Keratinocyte (primary cell): Measurements from ENCODE around the gene TOP2A. TPM values are rescaled to one million over a fixed set of nuclear protein-coding genes. Genes with fewer than 3 reads are reported as not detected.
"Not testable (repeated sequence)": the region's sequence is repeated elsewhere in the genome, so short reads cannot be mapped to it uniquely, and the experiment has no call there.

Source experiments
- DNase-seq: peaks from one replicate; pipeline ENCODE4 v3.0.0-alpha.2; 2011; ENCODE audit warnings: low read depth, missing footprints, low spot score
- FAIRE-seq: peaks from 2 replicates; lab custom pipeline; 2011; peaks lifted over from hg19 to GRCh38; lab: Jason Lieb, UNC
- H2AFZ ChIP-seq: 2 replicates; pipeline ENCODE4 v1.6.0; 2012; ENCODE audit warnings: low read length, control low read depth, inconsistent platforms; ENCODE audit not compliant: control insufficient read depth
- H3K27ac ChIP-seq: 2 replicates; pipeline ENCODE4 v1.5.1; 2011; ENCODE audit warnings: low read length; ENCODE audit not compliant: control insufficient read depth, insufficient read depth
- H3K27me3 ChIP-seq: 3 replicates; pipeline ENCODE4 v1.6.0; 2011; ENCODE audit warnings: low read length; ENCODE audit not compliant: control insufficient read depth, insufficient read depth; ENCODE audit errors: extremely low read depth
- H3K36me3 ChIP-seq, 2 experiments: 2 replicates in 1 of 2; 3 replicates in 1 of 2; pipeline ENCODE4 v1.5.1; 2011; ENCODE audit warnings: low read length in 2 of 2, mild to moderate bottlenecking in 1 of 2; ENCODE audit not compliant: control insufficient read depth in 2 of 2, insufficient read depth in 2 of 2; ENCODE audit errors: extremely low read depth in 1 of 2
- H3K4me1 ChIP-seq: 3 replicates; pipeline ENCODE4 v1.5.1; 2011; ENCODE audit warnings: low read length; ENCODE audit not compliant: control insufficient read depth, insufficient read depth; ENCODE audit errors: extremely low read depth
- H3K4me2 ChIP-seq: 3 replicates; pipeline ENCODE4 v1.6.0; 2011; ENCODE audit warnings: low read depth, low read length; ENCODE audit not compliant: control insufficient read depth, insufficient read depth; ENCODE audit errors: extremely low read depth
- H3K4me3 ChIP-seq, 3 experiments: fragments of 200-600 bp in 1 of 3; sonication (generic) in 1 of 3; 2 replicates in 2 of 3; 3 replicates in 1 of 3; pipeline ENCODE4 v1.5.1; 2011 to 2016; ENCODE audit warnings: low read length in 3 of 3, mild to moderate bottlenecking in 3 of 3, control low read depth in 2 of 3, inconsistent platforms in 1 of 3, low read depth in 1 of 3, mixed read lengths in 1 of 3, mixed run types in 1 of 3, moderate library complexity in 1 of 3; ENCODE audit not compliant: control insufficient read depth in 2 of 3, insufficient read depth in 2 of 3; ENCODE audit errors: extremely low read depth in 1 of 3
- H3K79me2 ChIP-seq: 2 replicates; pipeline ENCODE4 v1.6.0; 2012; ENCODE audit warnings: low read length; ENCODE audit not compliant: control insufficient read depth, insufficient read depth
- H3K9ac ChIP-seq: 3 replicates; pipeline ENCODE4 v1.6.0; 2011; ENCODE audit warnings: low read length; ENCODE audit not compliant: control insufficient read depth, insufficient read depth; ENCODE audit errors: extremely low read depth
- H3K9me1 ChIP-seq: 3 replicates; pipeline ENCODE4 v1.6.0; 2011; ENCODE audit warnings: low read length; ENCODE audit not compliant: control insufficient read depth, insufficient read depth; ENCODE audit errors: extremely low read depth
- H3K9me3 ChIP-seq: 2 replicates; pipeline ENCODE4 v1.5.1; 2012; ENCODE audit warnings: low read depth, low read length; ENCODE audit not compliant: control insufficient read depth
- H4K20me1 ChIP-seq: 3 replicates; pipeline ENCODE4 v1.6.0; 2011; ENCODE audit warnings: low read length; ENCODE audit not compliant: control insufficient read depth, insufficient read depth; ENCODE audit errors: extremely low read depth
- EZH2 ChIP-seq: IDR thresholded peaks from one replicate; pipeline ENCODE4 v1.6.1; 2012; ENCODE audit warnings: inconsistent platforms, mild to moderate bottlenecking, low read length, moderate library complexity
- dilution Hi-C: fragments of 300-500 bp; cut with MboI; formaldehyde crosslinking; loops from one replicate; pipeline ENCODE4 v1.7.0; 2020; ENCODE audit warnings: low sequenced_read_pairs; ENCODE audit not compliant: extremely low pct_ligation_motif_present
- polyA plus RNA-seq, 5 experiments: library from polyadenylated mRNA; depleted of rRNA in 3 of 5; stranded (reverse) in 3 of 5; stranded (forward) in 1 of 5; unstranded in 1 of 5; fragments of >200 nt; gene quantifications; 1 replicate in 1 of 5; 2 replicates in 3 of 5; 3 replicates in 1 of 5; pipeline versions ENCODE4 v1.2.1 to v1.2.3, GENCODE V29; 2011 to 2012; ENCODE audit warnings: missing spikeins in 2 of 5, low read depth in 1 of 5, low replicate concordance in 1 of 5
- TF ChIP-seq, protein P1 (sequence below), 3 experiments: IDR thresholded peaks in 1 of 3; conservative IDR thresholded peaks in 1 of 3; optimal IDR thresholded peaks in 1 of 3; 2 replicates in 2 of 3; 3 replicates in 1 of 3; pipeline versions ENCODE3 to v1.5.1; 2011; ENCODE audit warnings: low read length in 3 of 3, mild to moderate bottlenecking in 3 of 3, moderate library complexity in 2 of 3, control low read depth in 1 of 3, inconsistent platforms in 1 of 3; ENCODE audit not compliant: insufficient read depth in 2 of 3; ENCODE audit errors: extremely low read depth in 1 of 3

TOP2A gene
- polyA plus RNA-seq, 1 donor (not counting 4 experiments of a cell fraction or from before 2014, with no cell fraction given) = 45.0 TPM

- H3K79me2 ChIP-seq = peaks cover 21% of the 10 kb centered on the region
- FAIRE-seq (no peak), DNase-seq (no peak)
- dilution Hi-C loops = loop anchor here (10.0 kb wide), 1 partner anchor 153 kb away; the partner anchor contains the start of gene CCR7
- H3K9me1 ChIP-seq = no peaks in the 10 kb centered on the region
- H3K27ac ChIP-seq = no peak overlapping the region
- no peaks in the 10 kb centered on the region for H3K27me3 ChIP-seq
- no peak overlapping the region for H3K4me3 ChIP-seq
- no peaks in the 10 kb centered on the region for H3K9me3 ChIP-seq
- peaks cover 0 to 19% of the 10 kb centered on the region in 2 experiments for H3K36me3 ChIP-seq
- no peak overlapping the region for H2AFZ ChIP-seq
- no peak overlapping the region for H3K4me2 ChIP-seq
- H4K20me1 ChIP-seq = no peaks in the 10 kb centered on the region
- H3K9ac ChIP-seq = no peak overlapping the region
- peaks cover 16% of the 10 kb centered on the region for H3K4me1 ChIP-seq
- TF ChIP-seq, protein P1, sequence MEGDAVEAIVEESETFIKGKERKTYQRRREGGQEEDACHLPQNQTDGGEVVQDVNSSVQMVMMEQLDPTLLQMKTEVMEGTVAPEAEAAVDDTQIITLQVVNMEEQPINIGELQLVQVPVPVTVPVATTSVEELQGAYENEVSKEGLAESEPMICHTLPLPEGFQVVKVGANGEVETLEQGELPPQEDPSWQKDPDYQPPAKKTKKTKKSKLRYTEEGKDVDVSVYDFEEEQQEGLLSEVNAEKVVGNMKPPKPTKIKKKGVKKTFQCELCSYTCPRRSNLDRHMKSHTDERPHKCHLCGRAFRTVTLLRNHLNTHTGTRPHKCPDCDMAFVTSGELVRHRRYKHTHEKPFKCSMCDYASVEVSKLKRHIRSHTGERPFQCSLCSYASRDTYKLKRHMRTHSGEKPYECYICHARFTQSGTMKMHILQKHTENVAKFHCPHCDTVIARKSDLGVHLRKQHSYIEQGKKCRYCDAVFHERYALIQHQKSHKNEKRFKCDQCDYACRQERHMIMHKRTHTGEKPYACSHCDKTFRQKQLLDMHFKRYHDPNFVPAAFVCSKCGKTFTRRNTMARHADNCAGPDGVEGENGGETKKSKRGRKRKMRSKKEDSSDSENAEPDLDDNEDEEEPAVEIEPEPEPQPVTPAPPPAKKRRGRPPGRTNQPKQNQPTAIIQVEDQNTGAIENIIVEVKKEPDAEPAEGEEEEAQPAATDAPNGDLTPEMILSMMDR (optimal IDR thresholded peaks at IDR 0.05 in 1 of 3, IDR thresholded peaks at IDR 0.05 in 1 of 3, conservative IDR thresholded peaks at IDR 0.05 in 1 of 3; ENCODE audit: extremely low read depth in 1 of 3, insufficient read depth in 2 of 3, low read length in 3 of 3) = no peak
- TF ChIP-seq EZH2 = no peak
Observed at GRCh38 chr17:40411821-40412220, 5.9 kb downstream of the TOP2A start.

GRCh38 chr17:40410082-40410481 lies 7.6 kb downstream of the TOP2A start:
- Histone ChIP-seq H2AFZ (no peak overlapping the region), H3K9me1 (no peaks in the 10 kb centered on the region), H4K20me1 (no peaks in the 10 kb centered on the region), H3K27ac (no peak overlapping the region), H3K4me1 (peaks cover under 1% of the 10 kb centered on the region), H3K27me3 (no peaks in the 10 kb centered on the region), H3K79me2 (peaks cover 5% of the 10 kb centered on the region), H3K9me3 (no peaks in the 10 kb centered on the region), H3K9ac (no peak overlapping the region), H3K4me3 (no peak overlapping the region), H3K36me3 (peaks cover 0 to 19% of the 10 kb centered on the region in 2 experiments), H3K4me2 (no peak overlapping the region)
- TF ChIP-seq, protein P1 (optimal IDR thresholded peaks at IDR 0.05 in 1 of 3, IDR thresholded peaks at IDR 0.05 in 1 of 3, conservative IDR thresholded peaks at IDR 0.05 in 1 of 3; ENCODE audit: extremely low read depth in 1 of 3, insufficient read depth in 2 of 3, low read length in 3 of 3) = no peak
- TF ChIP-seq EZH2 = no peak
- dilution Hi-C loops = loop anchor here (10.0 kb wide), 1 partner anchor 155 kb away; the partner anchor contains the start of gene CCR7
- FAIRE-seq (no peak), DNase-seq (no peak)

DNA sequence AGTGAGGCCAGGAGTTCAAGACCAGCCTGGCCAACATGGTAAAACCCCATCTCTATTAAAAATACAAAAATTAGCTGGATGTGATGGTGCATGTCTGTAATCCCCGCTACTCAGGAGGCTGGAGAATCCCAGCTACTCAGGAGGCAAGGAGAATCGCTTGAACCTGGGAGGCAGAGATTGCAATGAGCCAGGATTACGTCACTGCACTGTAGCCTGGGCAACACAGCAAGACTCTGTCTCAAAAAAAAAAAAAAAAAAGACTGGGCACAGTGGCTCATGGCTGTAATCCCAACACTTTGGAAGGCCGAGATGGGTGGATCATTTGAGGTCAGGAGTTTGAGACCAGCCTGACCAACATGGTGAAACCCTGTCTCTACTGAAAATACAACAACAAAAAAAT lies 8.2 kb downstream of the TOP2A start:
- H3K4me1 ChIP-seq, H2AFZ ChIP-seq, H4K20me1 ChIP-seq, H3K9me1 ChIP-seq, dilution Hi-C loops, H3K4me2 ChIP-seq, H3K79me2 ChIP-seq, H3K9me3 ChIP-seq, H3K4me3 ChIP-seq, H3K27me3 ChIP-seq, DNase-seq, H3K27ac ChIP-seq, H3K9ac ChIP-seq, FAIRE-seq: not testable (repeated sequence)
- peaks cover 0 to 19% of the 10 kb centered on the region in 2 experiments for H3K36me3 ChIP-seq
